PC-3 (cell line): ENCODE measurements around the gene NDUFC2. TPM values are rescaled to one million over a fixed set of nuclear protein-coding genes. Genes with fewer than 3 reads are reported as not detected.

Experiments used
- ATAC-seq: fragments of 200-7000 bp; cut with Tn5 transposase; 2 replicates; pipeline ENCODE4 v1.9.1; 2020; ENCODE audit warnings: mild to moderate bottlenecking, moderate library complexity
- BruUV-seq: library from RNA; stranded (reverse); fragments of 400-500 nt; replicated peaks from 2 replicates; lab custom pipeline; 2021; lab: Mats Ljungman, UMichigan
- CTCF ChIA-PET: fragments of 300-600 bp; sonication (Branson Sonifier 250); formaldehyde crosslinking; loops from one replicate; lab custom pipeline; 2022; ENCODE audit warnings: antibody characterized with exemption; lab: Charles Lee
- POLR2A ChIA-PET: fragments of 300-600 bp; sonication (Branson Sonifier 250); formaldehyde crosslinking; loops from one replicate; lab custom pipeline; 2022; ENCODE audit warnings: antibody characterized with exemption; ENCODE audit not compliant: unreplicated experiment; lab: Charles Lee
- DNase-seq: peaks from one replicate; pipeline ENCODE4 v3.0.0-alpha.2; 2015
- H2AFZ ChIP-seq: fragments of 300-600 bp; sonication (generic); 2 replicates; pipeline ENCODE4 v1.6.0; 2016; ENCODE audit warnings: antibody characterized with exemption, low read length
- H3F3A ChIP-seq: fragments of 300-600 bp; sonication (generic); one replicate; pipeline ENCODE4 v1.6.0; 2017; ENCODE audit warnings: antibody characterized with exemption, low read length, control low read depth, mild to moderate bottlenecking; ENCODE audit not compliant: unreplicated experiment
- H3K27ac ChIP-seq: fragments of 300-600 bp; sonication (generic); 2 replicates; pipeline ENCODE4 v1.5.1; 2016; ENCODE audit warnings: mild to moderate bottlenecking, low read length
- H3K27me3 ChIP-seq: fragments of 300-600 bp; sonication (generic); 2 replicates; pipeline ENCODE4 v1.6.1; 2016; ENCODE audit warnings: low read length, mixed read lengths
- H3K36me3 ChIP-seq: fragments of 300-600 bp; sonication (generic); 2 replicates; pipeline ENCODE4 v1.6.1; 2016; ENCODE audit warnings: low read depth, mixed run types, low read length, mixed read lengths
- H3K4me1 ChIP-seq: fragments of 300-600 bp; sonication (generic); 2 replicates; pipeline ENCODE4 v1.5.1; 2016; ENCODE audit warnings: low read length; ENCODE audit not compliant: insufficient read depth
- H3K4me2 ChIP-seq: fragments of 300-600 bp; sonication (generic); 2 replicates; pipeline ENCODE4 v1.6.0; 2016; ENCODE audit warnings: low read length
- H3K4me3 ChIP-seq: fragments of 300-600 bp; sonication (generic); 2 replicates; pipeline ENCODE4 v1.5.1; 2016; ENCODE audit warnings: mild to moderate bottlenecking, low read length, mixed read lengths
- H3K79me2 ChIP-seq: fragments of 300-600 bp; sonication (generic); 2 replicates; pipeline ENCODE4 v1.6.1; 2017; ENCODE audit warnings: low read length, mixed read lengths
- H3K9ac ChIP-seq: fragments of 300-600 bp; sonication (generic); 2 replicates; pipeline ENCODE4 v1.6.0; 2016; ENCODE audit warnings: mild to moderate bottlenecking, low read length
- H3K9me2 ChIP-seq: fragments of 300-600 bp; sonication (generic); replicated peaks from 2 replicates; pipeline ENCODE4 v1.6.1; 2016; ENCODE audit warnings: mixed run types, low read length, mixed read lengths
- H3K9me3 ChIP-seq: fragments of 300-600 bp; sonication (generic); 2 replicates; pipeline ENCODE4 v1.6.1; 2016; ENCODE audit warnings: low read length, mixed read lengths
- H4K20me1 ChIP-seq: fragments of 300-600 bp; sonication (generic); 2 replicates; pipeline ENCODE4 v1.6.1; 2016; ENCODE audit warnings: low read length, mixed read lengths
- EZH2 ChIP-seq: fragments of 300-600 bp; sonication (generic); IDR thresholded peaks from one replicate; pipeline ENCODE4 v1.6.1; 2017; ENCODE audit warnings: antibody characterized with exemption, mild to moderate bottlenecking, low read length; ENCODE audit not compliant: unreplicated experiment
- EZH2phosphoT487 ChIP-seq: fragments of 300-600 bp; sonication (generic); IDR thresholded peaks from 2 replicates; pipeline ENCODE4 v1.6.1; 2018; ENCODE audit warnings: mild to moderate bottlenecking, antibody characterized with exemption, low read length, borderline replicate concordance
- intact Hi-C: fragments of 100-400 bp; cut with micrococcal nuclease; formaldehyde crosslinking; loops from 2 replicates; pipeline ENCODE4 v1.9.0; 2023
- total RNA-seq: library from RNA; depleted of rRNA; stranded (reverse); fragments of >200 nt; gene quantifications from 2 replicates; pipeline ENCODE4 v1.2.3, GENCODE V29; 2014
- TF ChIP-seq, protein P1 (sequence below): fragments of 300-600 bp; sonication (generic); conservative IDR thresholded peaks from 2 replicates; pipeline ENCODE4 v1.5.1; 2017; ENCODE audit warnings: antibody characterized with exemption, low read depth, mild to moderate bottlenecking, low read length

NDUFC2 gene
- total RNA-seq, 1 experiment from 2014 or later = 304 TPM

DNA sequence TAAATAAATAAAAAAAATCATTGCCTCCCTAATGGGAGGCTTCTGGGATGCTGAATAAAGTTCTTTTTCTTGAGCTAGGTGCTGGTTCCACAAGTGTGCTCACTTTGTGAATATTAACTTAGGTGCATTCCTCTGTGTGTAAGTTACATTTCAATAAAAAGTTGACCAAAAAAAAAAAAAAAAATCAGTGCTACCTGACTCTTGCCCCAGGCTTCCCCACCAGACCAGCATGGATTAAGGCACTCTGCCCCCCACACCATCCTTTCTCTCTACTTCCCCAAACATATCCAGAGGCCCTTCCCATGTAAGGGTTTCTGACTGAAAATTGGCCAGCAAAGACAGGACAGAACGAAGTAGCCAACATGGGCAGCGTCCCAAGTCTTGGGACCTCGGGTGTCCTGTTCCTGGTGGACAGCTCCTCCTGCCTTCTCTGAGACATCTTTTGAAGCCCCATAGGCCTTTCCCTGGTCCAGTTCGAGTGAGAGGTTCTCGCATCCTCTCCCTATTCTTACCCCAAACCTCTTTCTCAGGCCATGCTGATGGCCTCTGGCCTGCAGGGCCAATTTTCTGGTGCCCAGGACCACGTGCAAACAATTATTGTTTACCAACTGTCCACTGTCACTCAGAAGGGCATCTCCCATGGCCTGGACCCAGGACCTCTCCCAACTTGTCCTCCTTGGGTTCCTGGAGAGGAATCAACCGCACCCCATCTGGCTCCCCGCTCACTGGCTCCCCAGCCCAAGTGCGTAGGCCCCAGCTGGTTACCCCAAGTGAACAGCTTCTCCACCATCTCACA lies 41.6 kb downstream of the NDUFC2 start:
- H3K4me1 ChIP-seq = peaks cover 29% of the 10 kb centered on the region
- ATAC-seq = no peak
- H4K20me1 ChIP-seq = no peaks in the 10 kb centered on the region

DNA sequence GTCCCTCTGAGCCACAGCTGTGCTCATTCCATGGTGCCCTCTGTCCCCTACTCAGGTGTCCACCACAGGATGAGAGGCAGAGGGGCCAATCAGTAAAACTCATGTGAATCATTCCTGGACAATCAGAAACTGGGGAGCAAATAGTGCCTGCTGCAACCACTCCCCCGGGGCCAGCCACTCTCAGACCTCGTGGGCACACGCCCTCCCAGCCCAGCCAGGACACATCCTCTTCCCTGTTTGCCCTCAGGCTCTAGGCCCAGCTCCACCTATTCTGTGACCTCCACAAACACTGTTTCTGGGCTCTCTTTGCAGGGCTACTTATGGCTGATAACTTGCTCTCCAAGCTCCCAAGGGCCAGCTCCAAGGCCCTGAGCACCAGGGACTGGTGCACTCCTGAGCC lies 42.6 kb downstream of the NDUFC2 start:
- Histone ChIP-seq H4K20me1 (no peaks in the 10 kb centered on the region), H3K9me3 (no peaks in the 10 kb centered on the region), H3K9me2 (no peaks in the 10 kb centered on the region), H3K4me2 (no peak overlapping the region; the same call in 1 of the 2 replicates), H2AFZ (0 out of 2 replicates have a peak overlapping the region, but pooled peaks have one; percentile 17), H3K36me3 (no peaks in the 10 kb centered on the region), H3K4me1 (peaks cover 29% of the 10 kb centered on the region), H3K4me3 (no peak overlapping the region), H3K79me2 (no peaks in the 10 kb centered on the region), H3F3A (no peaks in the 10 kb centered on the region), H3K27me3 (no peaks in the 10 kb centered on the region), H3K27ac (no peak overlapping the region), H3K9ac (no peak overlapping the region)
- peak; percentile 52 for DNase-seq
- TF ChIP-seq EZH2phosphoT487 (no peak), EZH2 (no peak)
- TF ChIP-seq, protein P1, sequence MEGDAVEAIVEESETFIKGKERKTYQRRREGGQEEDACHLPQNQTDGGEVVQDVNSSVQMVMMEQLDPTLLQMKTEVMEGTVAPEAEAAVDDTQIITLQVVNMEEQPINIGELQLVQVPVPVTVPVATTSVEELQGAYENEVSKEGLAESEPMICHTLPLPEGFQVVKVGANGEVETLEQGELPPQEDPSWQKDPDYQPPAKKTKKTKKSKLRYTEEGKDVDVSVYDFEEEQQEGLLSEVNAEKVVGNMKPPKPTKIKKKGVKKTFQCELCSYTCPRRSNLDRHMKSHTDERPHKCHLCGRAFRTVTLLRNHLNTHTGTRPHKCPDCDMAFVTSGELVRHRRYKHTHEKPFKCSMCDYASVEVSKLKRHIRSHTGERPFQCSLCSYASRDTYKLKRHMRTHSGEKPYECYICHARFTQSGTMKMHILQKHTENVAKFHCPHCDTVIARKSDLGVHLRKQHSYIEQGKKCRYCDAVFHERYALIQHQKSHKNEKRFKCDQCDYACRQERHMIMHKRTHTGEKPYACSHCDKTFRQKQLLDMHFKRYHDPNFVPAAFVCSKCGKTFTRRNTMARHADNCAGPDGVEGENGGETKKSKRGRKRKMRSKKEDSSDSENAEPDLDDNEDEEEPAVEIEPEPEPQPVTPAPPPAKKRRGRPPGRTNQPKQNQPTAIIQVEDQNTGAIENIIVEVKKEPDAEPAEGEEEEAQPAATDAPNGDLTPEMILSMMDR = no peak
- ChIA-PET CTCF (interaction anchor here (0.7 kb wide), 1 partner anchor 75 kb away, joined by 5 read pairs; no protein-coding TSS in a partner anchor), POLR2A (no interaction called here)
- ATAC-seq = peak; percentile 51
- intact Hi-C loops = no loop called here
- no TSS peak for BruUV-seq

More for the DNA sequence above, 41.6 kb downstream of the NDUFC2 start:
- BruUV-seq = no TSS peak
- ChIA-PET CTCF (interaction anchor here (0.7 kb wide), 1 partner anchor 74 kb away, joined by 5 read pairs; no protein-coding TSS in a partner anchor), POLR2A (no interaction called here)
- H3K27me3 ChIP-seq = no peaks in the 10 kb centered on the region
- no peaks in the 10 kb centered on the region for H3K9me2 ChIP-seq
- no peak for DNase-seq
- H3K36me3 ChIP-seq = no peaks in the 10 kb centered on the region
- no peak overlapping the region for H3K4me2 ChIP-seq
- no peak overlapping the region for H3K4me3 ChIP-seq
- no peaks in the 10 kb centered on the region for H3F3A ChIP-seq
- no peak for TF ChIP-seq EZH2phosphoT487
- TF ChIP-seq, protein P1 = no peak
- no peak for TF ChIP-seq EZH2
- H3K79me2 ChIP-seq = no peaks in the 10 kb centered on the region
- H3K9ac ChIP-seq = no peak overlapping the region
- intact Hi-C loops = no loop called here
- H3K9me3 ChIP-seq = no peaks in the 10 kb centered on the region
- no peak overlapping the region for H3K27ac ChIP-seq
- H2AFZ ChIP-seq = no peak overlapping the region

DNA sequence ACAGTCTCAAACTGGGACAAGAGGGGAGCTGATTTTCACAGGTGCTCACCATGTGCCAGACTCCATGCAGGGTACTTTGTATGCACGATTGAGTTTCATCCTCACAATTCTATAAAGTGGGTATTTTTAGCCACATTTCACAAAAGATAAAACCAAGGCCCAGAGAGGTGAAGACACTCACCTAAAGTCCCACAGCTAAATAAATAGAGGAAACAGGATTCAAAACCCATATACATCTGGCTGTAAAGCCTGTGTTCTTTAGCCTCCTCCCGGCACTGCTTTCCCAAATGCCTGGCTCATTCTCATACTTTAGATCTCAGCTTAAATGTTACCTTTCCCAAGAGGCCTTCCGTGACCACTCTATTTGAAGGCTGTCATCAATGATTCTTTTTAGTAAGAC lies 43.3 kb downstream of the NDUFC2 start:
- CTCF ChIA-PET = no interaction called here
- Histone ChIP-seq H3K27me3 (no peaks in the 10 kb centered on the region), H3F3A (no peaks in the 10 kb centered on the region), H3K4me3 (no peak overlapping the region), H3K9me3 (no peaks in the 10 kb centered on the region), H3K9ac (no peak overlapping the region), H3K4me1 (peaks cover 29% of the 10 kb centered on the region), H3K4me2 (no peak overlapping the region), H2AFZ (no peak overlapping the region), H4K20me1 (no peaks in the 10 kb centered on the region), H3K27ac (no peak overlapping the region), H3K36me3 (no peaks in the 10 kb centered on the region), H3K79me2 (no peaks in the 10 kb centered on the region), H3K9me2 (no peaks in the 10 kb centered on the region)
- TF ChIP-seq, protein P1 = no peak
- no peak for TF ChIP-seq EZH2phosphoT487
- TF ChIP-seq EZH2 = no peak
- intact Hi-C loops = no loop called here
- no TSS peak for BruUV-seq
- DNase-seq (no peak), ATAC-seq (no peak)
- POLR2A ChIA-PET = no interaction called here
